ENCODE measurements around the gene SH3BP1.
A peak's percentile ranks its signal among the peaks of the same experiment; 100 is the strongest.

Gene SH3BP1

GRCh38 chr22:37638391-37639069 lies 939 bp upstream of the SH3BP1 start:
- TF ChIP-seq, protein P1, sequence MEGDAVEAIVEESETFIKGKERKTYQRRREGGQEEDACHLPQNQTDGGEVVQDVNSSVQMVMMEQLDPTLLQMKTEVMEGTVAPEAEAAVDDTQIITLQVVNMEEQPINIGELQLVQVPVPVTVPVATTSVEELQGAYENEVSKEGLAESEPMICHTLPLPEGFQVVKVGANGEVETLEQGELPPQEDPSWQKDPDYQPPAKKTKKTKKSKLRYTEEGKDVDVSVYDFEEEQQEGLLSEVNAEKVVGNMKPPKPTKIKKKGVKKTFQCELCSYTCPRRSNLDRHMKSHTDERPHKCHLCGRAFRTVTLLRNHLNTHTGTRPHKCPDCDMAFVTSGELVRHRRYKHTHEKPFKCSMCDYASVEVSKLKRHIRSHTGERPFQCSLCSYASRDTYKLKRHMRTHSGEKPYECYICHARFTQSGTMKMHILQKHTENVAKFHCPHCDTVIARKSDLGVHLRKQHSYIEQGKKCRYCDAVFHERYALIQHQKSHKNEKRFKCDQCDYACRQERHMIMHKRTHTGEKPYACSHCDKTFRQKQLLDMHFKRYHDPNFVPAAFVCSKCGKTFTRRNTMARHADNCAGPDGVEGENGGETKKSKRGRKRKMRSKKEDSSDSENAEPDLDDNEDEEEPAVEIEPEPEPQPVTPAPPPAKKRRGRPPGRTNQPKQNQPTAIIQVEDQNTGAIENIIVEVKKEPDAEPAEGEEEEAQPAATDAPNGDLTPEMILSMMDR (IDR thresholded peaks at IDR 0.05; ENCODE audit: low read depth, low read length) = no peak
- DNase-seq (ENCODE audit: extremely low read depth, low read depth) = no peak

DNA sequence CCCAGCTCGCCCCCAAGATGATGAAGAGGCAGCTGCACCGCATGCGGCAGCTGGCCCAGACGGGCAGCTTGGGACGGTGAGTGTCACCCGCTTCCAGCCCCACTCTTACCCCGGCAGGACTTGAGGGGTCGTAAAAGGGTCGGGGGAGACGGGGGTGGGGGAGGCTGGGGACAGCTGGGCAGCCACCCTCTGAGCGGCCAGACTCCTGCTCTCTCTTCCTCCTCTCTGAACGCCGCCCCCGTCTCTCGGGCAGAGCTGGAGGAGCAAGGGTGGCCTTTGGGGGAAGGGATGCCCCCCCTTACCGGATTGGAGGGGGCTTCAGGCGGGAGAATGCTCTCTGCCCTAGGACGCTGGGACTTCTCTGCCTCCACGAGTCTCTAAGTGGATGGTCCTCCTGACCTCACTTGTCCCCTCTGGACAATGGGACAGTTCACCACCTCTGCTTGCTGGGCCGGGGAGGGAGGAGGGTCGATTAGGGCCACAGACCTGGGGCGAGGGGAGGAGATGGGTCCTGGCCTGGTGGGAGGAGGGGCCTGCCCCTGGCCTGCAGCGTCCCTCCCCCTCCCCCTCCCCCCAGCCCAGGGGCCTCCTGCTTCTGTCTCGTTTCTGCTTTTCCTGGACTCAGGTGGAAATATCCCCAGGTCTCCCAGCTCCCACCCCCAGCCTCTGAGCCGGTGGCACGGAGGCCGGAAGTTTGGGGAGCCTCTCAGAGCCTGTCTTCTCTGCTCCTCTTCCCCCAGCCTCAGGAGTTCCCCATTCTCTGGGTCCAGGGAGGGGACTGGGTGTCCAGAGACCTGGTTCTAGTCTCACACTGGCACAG lies 512 bp downstream of the SH3BP1 start:
- no peak for DNase-seq (ENCODE audit: extremely low read depth, low read depth)
- TF ChIP-seq, protein P1 (IDR thresholded peaks at IDR 0.05; ENCODE audit: low read depth, low read length) = no peak

DNA sequence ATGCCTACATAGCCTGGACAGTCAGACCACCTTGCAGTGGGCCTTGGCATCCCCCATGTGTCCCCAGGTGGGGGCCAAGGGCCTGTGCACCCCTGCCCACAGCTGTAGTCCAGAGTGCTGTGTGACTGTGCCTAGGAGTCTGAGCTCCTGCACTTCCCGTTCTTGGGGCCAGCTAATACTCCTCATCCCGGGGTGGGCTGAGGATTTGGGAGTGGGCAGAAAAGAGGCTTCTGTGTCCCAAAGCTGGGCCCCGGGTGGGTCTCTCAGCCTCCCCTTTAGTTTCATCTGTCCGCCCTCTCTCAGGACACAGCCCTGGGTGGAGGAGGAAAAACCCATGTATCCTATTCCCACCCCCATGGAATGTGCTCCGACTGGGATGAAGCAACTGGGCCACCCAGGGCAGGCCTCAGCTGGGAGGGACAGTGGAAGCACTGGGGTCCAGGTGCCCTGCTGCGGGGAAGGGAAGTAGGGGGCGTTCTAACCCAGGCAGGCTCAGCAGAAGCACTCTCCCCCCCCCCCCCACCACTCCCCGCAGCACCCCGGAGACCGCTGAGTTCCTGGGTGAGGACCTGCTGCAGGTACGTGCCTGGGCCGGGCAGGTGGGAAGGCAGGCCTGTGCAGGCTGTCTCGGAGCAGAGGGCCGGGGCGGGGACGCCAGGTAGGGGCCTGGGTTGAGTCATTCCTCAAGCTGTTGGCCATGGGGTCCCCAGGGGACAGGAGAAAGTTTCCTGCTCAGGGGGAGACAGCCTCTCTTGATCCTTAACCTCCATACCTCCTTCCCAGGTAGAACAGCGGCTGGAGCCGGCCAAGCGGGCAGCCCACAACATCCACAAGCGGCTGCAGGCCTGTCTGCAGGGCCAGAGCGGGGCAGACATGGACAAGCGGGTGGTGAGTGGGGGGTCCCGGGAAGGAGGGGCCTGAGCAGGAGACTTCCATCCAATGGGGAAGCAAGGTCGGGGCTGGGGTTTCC lies 1.4 kb downstream of the SH3BP1 start:
- no peak for DNase-seq (ENCODE audit: extremely low read depth, low read depth)
- TF ChIP-seq, protein P1 (IDR thresholded peaks at IDR 0.05; ENCODE audit: low read depth, low read length) = no peak

- TF ChIP-seq, protein P1 (IDR thresholded peaks at IDR 0.05; ENCODE audit: low read depth, low read length) = no peak
- no peak for DNase-seq (ENCODE audit: extremely low read depth, low read depth)
These were observed 2.1 kb downstream of the SH3BP1 start for GRCh38 chr22:37641561-37641949.

DNA sequence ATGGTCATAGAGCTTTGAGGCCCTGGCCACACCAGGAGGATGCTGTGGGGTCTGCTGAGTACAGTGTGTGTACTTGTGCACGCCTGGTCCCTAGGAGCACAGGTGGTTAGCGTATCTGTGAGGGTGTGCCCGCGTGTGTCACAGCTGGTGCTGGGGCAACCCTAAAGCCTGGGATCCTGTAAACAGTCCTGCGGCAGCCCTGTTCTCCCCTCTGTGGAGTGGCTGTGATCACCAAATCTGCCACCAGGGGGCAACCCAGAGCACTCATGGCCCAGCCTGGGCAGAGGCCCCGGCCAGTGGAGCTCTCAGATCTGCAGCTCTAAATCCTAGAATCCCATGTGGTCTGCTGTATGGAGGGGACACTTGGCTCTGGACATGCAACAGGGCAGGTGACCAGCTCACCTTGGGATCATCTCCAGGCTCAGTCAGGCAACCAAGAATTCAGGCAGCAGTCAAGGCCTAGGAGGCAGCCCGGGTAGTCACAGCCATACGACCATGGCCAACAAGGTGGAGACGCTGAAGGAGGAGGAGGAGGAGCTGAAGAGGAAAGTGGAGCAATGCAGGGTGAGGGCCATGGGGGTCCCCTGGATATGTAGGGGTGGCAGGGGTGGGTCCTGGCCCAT lies 3.9 kb downstream of the SH3BP1 start:
- TF ChIP-seq, protein P1 (IDR thresholded peaks at IDR 0.05; ENCODE audit: low read depth, low read length) = peak; percentile 95
- no peak for DNase-seq (ENCODE audit: extremely low read depth, low read depth)

DNA sequence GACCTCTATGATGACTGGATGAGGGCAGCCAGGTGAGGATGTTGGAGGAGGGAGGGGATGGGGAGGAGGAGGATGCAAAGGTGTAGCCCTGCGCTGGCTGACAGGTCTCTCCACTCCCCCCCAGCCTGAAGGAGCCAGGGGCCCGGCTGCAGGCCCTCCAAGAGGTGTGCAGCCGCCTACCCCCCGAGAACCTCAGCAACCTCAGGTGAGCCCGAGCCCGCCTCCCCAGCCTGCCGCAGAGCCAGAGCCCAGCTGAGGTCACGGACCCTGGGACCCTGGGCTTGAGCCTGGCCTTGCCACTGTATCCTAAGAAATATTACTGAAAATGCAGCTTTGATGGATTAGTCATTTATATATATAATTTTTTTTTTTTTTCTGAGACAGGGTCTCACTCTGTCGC lies 7.8 kb downstream of the SH3BP1 start:
- no peak for DNase-seq (ENCODE audit: extremely low read depth, low read depth)
- TF ChIP-seq, protein P1 (IDR thresholded peaks at IDR 0.05; ENCODE audit: low read depth, low read length) = no peak

Data from AG09319 (cell line).